NCI-H1417 (cell line): ENCODE measurements around the gene ZNF677.
"Not testable (repeated sequence)": the region's sequence is repeated elsewhere in the genome, so short reads cannot be mapped to it uniquely, and the experiment has no call there.

Experiments
- DNase-seq, 3 experiments: peaks; one replicate each; lab custom pipeline; 2025; lab: John Stamatoyannopoulos, UW

ZNF677 gene

GRCh38 chr19:53193535-53194222 lies 61.0 kb downstream of the ZNF677 start:
- no peak for DNase-seq

- peak; percentile 84 to 94 (median 92) for DNase-seq
Measured at GRCh38 chr19:53192771-53193534, 61.7 kb downstream of the ZNF677 start, which contains the start of gene ZNF665. ZNF665 (minus strand) TSS chr19:53193358; CDS start chr19:53182898, 10,460 bp downstream.

- no peak for DNase-seq
Measured at GRCh38 chr19:53190253-53190652, 64.4 kb downstream of the ZNF677 start.

- DNase-seq, result not testable (repeated sequence)
Measured at GRCh38 chr19:53189691-53190198, 64.9 kb downstream of the ZNF677 start.
